HG02642 (cell line): ENCODE results near the gene LLGL2.
A peak's percentile ranks its signal among the peaks of the same experiment; 100 is the strongest.

Experiments used
- ATAC-seq: cut with Tn5 transposase; IDR thresholded peaks from one replicate; pipeline ENCODE4 v1.9.1; 2021; ENCODE audit warnings: mild to moderate bottlenecking; ENCODE audit not compliant: unreplicated experiment, poor library complexity

LLGL2 gene

DNA sequence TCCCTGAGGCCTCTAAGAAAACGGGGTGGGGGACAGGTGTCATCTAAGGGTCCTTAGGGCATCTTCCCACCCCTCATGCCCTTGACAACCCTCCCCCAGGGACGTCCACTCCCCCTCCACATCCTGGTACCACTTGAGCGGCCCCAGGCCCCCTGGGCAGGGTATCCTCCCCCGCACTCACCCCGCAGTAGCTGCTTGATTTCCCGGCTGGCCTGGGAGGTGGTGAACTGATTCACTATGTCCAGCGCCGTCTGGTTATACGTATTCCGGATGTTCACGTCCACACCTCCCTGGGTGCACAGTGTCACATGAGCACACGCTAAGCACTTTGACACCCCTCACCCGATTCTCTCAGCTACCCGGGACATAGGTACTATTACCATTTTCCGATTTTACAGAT is 19.9 kb upstream of the LLGL2 start:
- no peak for ATAC-seq

DNA sequence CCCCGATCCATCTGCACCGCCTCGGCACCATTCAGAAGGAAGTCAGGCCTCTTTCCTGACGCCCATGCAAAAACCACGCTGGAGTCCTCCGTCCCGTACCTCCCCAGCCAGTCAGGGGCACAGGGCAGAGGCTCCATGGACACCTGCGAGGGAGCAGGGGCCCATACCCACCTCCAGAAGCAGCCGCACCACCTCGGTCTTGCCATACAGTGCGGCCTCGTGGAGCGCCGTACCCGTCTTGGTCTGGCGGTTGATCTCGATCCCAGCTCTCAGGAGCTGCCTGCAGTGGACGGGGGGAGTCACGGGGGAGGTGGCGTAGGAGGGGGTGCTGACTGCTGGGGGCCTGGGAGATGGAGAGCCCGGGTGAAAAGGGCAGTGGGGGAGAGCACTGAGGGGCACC is 19.4 kb upstream of the LLGL2 start:
- no peak for ATAC-seq

DNA sequence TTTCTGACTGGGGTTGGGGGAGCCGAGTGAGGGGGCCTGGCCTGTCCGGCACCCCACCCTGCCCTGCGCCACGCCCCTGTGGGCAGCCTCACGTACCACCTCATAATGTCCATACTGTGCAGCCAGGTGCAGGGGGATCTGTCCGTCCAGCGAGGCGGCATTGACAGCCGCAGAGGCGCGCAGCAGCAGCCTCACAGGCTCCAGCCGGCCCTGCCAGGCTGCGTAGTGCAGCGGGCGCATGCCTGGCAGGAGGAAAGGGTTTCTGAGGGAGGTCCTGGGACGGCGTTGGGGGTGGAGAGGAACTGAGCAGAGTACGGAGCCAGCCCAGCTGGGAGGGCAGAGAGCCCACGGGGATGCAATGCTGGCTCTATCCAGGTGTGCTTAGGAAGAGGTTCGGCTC is 18.6 kb upstream of the LLGL2 start:
- no peak for ATAC-seq

DNA sequence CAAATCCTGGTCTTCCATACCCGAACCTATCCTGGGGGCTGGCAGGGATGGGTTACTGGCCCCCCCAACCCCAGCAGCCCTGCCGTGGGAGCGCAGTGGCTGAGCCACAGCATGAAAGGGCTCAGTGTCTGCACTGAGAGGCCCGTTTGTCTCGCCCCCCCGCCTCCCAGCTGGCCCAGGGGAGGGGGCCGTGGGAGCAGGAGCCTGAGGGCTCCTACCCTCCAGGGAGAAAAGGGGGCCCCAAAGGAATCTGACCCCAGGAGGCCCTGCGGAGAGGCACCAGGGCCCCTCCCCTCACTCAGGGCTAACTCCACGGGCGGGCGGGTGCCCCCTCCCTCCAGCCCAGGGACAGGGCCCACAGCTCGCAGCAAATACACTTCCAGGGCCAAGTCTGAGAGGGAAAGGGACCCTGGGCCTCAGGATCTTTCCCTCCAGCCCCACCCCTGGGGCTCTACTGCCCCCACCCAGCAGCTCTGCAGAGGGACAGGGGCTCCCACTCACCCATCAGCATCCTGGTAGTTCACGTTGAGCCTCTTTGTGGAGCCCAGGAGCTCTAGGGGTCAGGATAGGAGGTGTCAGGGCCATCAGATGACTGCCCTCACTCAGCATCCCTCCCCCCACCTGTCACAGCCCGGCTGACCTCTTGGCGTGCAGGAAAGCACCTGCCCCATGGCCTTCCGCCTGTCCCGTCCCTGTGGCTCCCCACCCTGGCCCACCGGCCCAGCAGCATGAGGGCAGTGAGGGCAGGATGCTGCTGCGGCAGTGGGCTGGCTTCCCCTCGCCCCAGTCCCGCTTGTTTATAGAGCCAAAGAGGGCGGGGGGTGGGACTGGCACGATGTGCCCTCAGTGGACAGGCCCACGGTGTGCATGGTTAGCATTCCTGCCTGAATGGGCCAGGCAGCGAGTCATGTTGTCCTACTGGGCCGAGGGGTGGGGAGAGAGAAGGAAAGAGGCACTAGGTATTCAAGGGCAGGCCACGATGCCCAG is 17.5 kb upstream of the LLGL2 start:
- ATAC-seq: no peak

DNA sequence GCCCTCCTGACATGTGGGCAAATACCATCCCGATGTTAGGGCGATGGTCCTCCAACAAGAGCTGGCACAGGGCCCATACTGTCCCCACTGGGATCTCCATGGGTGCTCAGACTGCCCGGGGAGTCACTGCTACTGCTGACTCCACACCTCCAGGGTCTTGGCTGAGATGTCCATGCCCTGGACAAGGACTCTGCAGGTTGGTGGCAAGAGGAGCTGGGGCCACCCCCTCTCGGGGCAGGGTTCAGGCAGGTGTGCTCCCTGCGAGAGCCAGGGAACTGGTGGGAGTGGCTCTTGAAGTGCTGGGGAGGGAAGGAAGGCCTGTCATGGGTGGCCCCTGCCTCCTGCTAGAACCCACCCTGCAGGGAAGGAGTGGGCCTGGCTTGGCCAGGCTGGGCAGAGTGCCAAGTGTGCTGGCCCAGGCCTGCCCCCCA is 16.6 kb upstream of the LLGL2 start:
- no peak for ATAC-seq

DNA sequence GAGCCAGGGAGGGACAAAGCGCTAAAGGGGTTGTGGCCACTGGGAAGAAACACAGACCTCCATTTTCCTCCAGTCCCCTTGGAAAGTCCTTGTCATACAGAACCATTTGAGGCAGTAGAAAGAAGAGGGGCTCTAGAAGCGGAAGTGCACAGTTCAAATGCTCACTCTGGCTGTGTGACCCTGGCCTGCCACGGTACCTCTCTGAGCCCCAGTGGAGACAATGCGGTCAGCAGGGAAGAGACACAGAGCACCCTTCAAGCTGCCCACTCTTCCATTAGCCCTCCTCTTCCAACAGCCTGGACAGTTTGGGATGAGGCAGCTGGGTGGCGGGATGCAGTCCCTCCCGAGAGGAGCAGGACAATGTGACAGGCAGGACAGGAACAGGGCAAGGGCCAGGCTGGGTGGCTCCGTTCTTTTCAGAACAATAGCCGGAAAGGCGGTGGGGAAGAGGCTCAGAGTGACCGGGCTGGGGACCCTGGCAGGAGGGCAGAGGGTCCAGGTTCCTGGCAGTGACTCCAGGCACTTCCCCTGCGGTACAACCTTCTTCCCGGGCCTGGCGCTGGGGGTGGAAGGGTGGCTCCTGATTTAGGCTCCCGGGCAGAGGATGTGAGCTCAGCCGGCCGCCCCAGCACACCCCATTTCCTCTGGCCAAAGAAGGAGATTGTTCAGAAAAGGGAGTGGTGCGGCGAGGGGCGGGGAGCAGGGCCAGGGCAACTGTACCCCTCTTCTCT is 15.8 kb upstream of the LLGL2 start:
- no peak for ATAC-seq

DNA sequence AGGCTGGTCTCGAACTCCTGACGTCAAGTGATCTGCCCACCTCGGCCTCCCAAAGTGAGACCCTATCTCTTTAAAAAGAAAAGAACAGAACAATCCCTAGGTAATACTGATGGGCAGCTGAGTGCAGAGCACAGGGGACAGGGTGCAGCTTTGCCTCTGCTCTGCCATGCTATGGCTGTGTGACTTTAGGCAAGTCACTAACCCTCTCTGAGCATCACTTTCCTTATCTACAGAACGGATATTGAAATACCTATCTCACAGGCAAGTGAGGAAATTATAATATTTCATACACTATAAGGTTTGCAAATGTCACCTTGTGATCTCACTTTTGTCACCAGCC is 14.3 kb upstream of the LLGL2 start:
- ATAC-seq: no peak

DNA sequence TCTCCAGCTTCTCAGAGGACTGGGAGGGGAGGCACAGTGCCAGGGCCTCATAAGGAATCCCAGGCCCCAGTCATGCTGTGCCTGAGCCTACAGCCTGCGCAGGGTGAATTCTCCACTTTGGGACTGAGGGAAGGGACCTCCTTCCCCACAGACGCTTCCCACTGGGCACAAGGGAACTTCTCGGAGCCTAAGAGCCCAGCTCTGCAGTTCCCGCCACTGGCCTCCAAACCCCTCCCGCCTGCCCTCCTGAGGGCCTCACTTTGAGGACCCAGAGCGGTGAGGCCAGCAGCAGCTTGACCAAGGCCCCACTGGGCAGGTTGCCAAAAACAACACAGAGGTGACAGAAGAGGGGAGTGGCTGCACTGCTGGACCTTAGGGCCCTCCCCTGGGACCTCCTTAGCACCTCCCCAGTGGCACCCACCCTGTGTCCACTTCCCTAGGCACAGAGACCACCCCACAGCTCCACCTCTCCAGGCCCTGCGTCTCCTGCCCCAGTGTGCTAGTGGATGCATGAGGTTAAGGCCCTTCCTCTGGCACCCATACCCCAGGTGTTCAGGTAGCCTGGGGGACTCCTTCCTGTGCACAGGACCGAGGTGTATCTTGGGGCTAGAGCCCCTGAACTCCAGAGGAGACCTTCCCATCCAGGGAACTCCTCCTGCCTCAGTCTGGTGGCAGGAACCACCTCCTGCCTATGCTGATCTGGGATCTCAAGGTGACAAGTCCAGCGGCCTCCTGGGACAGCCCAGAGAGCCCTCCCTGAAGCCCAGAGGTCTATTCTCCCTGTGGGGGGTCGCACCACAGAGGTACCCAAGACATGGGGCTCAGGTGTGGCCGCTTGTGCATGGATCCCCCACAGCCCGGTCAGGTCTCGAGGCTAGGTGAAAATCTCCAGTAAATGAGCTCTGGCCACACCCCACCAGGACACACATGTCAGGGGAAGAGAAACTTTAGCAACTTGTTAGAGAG is 13.6 kb upstream of the LLGL2 start:
- ATAC-seq: no peak

DNA sequence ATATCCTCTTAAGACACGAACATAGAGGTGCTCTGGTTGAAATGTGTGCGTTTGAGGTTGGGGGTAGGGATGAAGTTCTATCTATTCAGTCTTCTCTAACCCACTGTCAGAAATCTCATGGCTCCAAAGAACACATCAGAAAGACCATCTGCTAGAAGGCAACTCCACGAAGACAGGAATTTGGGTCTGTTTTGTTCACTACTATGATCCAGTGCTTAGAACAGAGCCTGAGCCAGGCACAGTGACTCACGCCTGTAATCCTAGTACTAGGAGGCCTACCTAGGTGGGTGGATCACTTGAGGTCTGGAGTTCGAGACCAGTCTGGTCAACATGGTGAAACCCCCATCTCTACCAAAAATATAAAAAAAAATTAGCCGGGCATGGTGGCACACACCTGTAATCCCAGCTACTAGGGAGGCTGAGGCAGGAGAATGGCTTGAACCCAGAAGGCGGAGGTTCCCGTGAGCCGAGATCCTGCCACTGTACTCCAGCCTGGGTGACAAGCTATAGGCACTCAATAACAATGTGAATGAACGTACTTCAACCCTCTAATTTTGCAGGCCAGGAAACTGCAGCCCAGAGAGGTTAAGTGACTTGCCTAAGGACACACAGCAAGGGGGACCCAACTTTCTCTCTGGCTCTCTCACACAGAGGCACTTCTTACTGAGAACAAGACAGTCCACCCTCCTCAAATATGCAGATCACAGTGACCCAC is 12.4 kb upstream of the LLGL2 start:
- no peak for ATAC-seq

DNA sequence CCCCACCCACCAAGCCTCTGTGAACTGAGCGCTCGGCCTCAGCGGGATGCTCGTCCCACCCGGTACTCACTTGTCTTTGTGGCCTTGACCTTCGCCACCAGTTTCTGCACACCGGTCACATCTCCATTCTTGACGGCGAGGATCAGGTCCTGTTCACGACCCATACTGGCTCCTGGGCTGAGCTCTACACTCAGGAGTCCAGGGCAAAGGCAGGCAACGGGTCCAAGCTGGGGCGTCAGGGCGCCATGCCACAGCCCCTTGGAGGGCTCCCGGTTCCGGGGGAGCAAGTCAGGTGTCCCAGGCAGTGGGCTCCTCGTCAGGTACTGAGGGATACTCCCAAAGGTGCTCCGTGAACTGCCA is 11.9 kb upstream of the LLGL2 start:
- ATAC-seq: no peak

DNA sequence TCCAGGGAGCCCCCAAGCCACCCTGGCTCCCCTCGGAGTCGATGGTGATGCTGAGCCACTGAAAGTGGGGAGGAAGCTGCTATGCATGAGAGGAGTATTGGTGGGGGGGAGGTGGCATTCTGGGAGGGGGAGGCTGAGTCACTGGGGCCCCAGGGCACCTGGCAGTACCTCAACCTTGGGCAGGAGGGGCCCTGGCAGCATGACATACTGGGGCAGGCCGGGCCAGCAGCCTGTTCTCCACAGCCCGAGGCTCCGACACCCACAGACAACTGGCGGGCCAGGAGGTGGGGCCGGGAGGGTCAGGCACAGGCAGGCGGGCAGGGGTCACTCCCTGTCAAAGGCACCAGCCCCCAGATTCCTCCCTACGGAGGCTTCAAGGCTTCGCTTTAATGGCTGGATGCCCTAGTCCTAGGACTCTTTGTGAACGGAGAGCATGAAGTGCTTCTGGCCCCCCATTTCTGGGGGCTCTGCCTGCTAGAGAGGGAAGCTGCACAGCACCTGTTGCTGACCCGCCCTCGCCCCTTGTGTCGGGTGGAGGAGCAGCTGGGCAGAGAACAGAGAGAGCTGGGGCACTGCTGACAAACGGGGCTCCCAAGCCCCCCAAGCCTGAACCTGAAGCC is 11.1 kb upstream of the LLGL2 start:
- ATAC-seq: no peak

DNA sequence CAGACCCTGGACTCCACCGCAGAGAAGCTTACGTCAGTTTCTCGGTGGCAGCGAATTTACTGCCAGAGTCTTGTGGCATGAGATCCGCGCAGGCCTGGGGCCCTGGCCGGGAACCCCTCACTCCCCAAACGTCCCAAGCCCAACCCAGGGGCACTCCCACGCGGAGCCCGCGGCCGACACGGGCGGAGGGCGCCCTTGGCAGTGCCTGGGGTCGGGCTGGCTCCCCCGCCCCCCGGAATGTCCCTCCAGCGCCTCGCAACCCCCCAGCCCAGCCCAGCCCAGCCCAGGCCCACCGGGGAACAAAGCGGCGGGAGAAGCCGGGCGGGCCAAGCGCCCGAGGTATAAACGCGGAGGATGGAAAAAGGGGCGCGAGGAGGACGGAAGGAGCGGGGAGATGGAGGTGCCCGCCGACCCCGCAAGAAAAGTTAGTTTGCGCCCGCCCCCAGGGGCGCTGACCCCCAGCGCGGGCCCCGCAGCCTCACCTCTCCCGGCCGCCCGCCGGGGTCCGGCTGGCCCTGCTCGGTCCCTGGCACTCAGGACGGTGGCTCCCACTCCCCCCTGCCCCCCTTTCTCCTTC is 10.5 kb upstream of the LLGL2 start:
- ATAC-seq: peak; percentile 2

DNA sequence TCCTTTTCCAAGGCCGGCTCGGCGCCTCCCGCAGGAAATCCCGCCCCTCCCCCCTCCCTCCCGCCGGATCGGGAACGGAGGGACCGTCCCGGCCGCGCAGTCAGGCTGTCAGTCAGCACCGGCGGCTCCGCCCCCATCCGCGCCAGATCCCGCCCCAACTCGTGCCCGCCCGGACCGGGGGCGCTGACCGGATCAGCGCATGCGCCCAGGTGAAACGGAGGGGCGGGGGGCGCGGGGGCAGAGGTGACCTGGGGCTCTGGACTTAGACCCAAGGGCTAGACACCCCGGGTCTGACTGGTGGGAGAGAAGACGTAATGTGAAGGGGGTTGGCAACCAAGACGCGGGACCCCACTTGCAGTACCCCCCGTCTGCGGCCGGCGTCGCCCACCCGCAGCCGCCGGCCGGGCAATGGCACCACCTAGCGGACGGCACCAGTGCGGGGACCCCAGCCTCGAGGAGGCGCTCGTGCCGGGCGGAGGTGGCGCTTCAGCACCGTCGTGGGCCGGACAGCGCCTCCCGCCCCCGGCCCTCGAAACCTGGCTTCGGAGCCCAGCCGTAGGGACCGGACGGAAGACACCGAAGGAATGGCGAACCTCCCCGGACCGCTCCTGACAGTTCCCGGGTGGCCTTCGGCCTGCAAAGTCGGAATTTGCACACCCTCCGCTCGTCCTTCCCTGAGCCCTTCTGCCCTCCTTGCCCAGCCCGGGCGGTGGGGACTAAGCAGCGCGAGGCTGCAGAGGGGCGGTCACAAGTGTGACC is 9.8 kb upstream of the LLGL2 start, which contains the start of gene CASKIN2:
Gene CASKIN2, minus strand, starts transcription at position 42 of the 759 bp plus-strand sequence. CDS start 1,733 bp downstream, outside the sequence.
- ATAC-seq: peak; percentile 49

DNA sequence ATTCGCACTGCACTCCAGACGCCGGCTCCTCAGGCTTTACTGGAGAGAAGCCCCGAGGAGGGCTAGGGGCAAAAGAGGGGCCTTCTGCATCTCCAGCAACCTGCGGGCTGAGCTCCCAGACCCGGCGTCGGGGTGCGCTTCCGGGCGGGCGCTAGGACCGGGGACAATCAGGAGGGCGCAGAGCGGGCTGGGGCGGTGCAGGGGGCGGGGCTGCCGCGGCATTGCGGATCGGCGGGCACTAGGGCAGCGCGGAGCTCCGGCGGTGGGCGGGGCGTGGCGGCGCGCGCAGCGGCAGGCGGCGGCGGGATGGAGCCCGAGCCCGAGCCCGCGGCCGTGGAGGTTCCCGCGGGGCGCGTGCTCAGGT is 9.3 kb upstream of the LLGL2 start, which contains the start of gene TSEN54:
Gene TSEN54, plus strand, starts transcription at position 274 of the 364 bp plus-strand sequence. Its CDS starts 33 bp downstream, at position 307.
- ATAC-seq: peak; percentile 71

DNA sequence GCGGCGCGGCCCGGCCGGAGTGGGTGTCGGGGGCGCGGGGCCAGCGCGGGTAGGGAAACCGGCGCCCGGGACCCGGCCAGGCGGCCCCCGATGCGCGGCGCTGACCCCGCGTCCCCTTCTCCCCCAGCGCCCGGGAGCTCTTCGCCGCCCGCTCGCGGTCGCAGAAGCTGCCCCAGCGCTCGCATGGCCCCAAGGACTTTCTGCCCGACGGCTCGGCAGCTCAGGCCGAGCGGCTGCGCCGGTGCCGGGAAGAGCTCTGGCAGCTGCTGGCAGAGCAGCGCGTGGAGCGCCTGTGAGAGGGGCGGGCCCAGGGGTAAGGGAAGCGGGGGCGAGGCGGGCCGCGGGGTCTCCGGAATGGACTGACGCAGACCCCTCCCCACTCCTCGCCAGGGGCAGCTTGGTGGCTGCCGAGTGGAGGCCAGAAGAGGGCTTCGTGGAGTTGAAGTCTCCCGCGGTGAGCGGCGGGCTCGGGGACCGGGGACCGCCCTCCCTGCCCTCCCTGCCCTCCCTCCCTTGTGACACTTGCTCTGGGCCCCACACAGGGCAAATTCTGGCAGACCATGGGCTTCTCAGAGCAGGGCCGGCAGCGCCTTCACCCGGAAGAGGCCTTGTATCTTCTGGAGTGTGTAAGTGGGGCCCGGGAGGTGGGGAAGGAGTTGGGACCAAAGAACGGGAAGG is 8.7 kb upstream of the LLGL2 start:
- peak; percentile 18 for ATAC-seq

DNA sequence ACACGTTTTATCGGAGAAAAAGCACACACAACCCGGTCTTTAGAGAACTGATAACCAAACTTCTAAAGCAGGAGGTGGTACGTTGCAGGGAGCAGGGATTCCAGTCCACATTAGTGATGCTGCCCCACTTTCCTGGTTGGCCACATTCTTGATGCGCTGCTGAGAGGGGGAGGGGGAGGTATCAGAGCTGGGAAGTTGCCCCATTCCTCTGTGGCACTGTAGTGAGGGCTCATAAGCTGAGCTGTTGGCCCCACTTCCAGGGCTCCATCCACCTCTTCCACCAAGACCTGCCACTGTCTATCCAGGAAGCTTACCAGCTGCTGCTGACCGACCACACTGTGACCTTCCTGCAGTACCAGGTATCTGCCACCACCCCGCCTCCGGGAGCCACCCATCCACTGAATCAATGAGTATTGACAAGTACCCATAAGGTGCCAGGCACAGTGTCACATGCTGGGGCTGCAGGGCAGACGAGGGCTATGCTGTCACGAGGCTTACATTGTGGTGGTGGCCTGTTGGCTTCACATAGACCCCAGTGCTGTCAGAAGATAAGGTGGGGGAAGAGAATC is 8.1 kb upstream of the LLGL2 start:
- no peak for ATAC-seq

DNA sequence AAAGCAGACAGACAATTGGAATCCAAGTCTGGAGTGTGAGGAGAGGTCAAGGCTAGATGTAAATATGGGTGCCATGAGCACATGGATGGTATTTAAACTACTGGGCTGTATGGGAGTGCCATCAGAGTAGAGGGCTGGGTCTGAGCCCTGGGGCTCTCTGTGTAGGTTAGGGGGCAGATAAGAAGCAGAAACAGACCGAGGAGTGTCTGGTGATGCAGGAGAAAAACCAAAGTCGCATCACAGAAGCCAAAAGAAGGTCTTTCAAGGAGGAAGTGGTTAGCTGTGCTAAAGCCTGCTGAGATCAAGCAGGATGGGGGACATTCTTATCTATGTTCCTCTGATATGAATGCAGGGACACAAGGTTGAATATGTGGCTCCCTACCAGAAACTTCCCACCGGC is 7.3 kb upstream of the LLGL2 start:
- no peak for ATAC-seq
